Keratinocyte (primary cell): ENCODE results near the gene CCDC24. TPM values are rescaled to one million over a fixed set of nuclear protein-coding genes. Genes with fewer than 3 reads are reported as not detected.

Experiments used
- DNase-seq: peaks from one replicate; pipeline ENCODE4 v3.0.0-alpha.2; 2011; ENCODE audit warnings: low read depth, missing footprints, low spot score
- FAIRE-seq: peaks from 2 replicates; lab custom pipeline; 2011; peaks lifted over from hg19 to GRCh38; lab: Jason Lieb, UNC
- H2AFZ ChIP-seq: 2 replicates; pipeline ENCODE4 v1.6.0; 2012; ENCODE audit warnings: low read length, control low read depth, inconsistent platforms; ENCODE audit not compliant: control insufficient read depth
- H3K27ac ChIP-seq: 2 replicates; pipeline ENCODE4 v1.5.1; 2011; ENCODE audit warnings: low read length; ENCODE audit not compliant: control insufficient read depth, insufficient read depth
- H3K27me3 ChIP-seq: 3 replicates; pipeline ENCODE4 v1.6.0; 2011; ENCODE audit warnings: low read length; ENCODE audit not compliant: control insufficient read depth, insufficient read depth; ENCODE audit errors: extremely low read depth
- H3K36me3 ChIP-seq, 2 experiments: 2 replicates in 1 of 2; 3 replicates in 1 of 2; pipeline ENCODE4 v1.5.1; 2011; ENCODE audit warnings: low read length in 2 of 2, mild to moderate bottlenecking in 1 of 2; ENCODE audit not compliant: control insufficient read depth in 2 of 2, insufficient read depth in 2 of 2; ENCODE audit errors: extremely low read depth in 1 of 2
- H3K4me1 ChIP-seq: 3 replicates; pipeline ENCODE4 v1.5.1; 2011; ENCODE audit warnings: low read length; ENCODE audit not compliant: control insufficient read depth, insufficient read depth; ENCODE audit errors: extremely low read depth
- H3K4me2 ChIP-seq: 3 replicates; pipeline ENCODE4 v1.6.0; 2011; ENCODE audit warnings: low read depth, low read length; ENCODE audit not compliant: control insufficient read depth, insufficient read depth; ENCODE audit errors: extremely low read depth
- H3K4me3 ChIP-seq, 3 experiments: fragments of 200-600 bp in 1 of 3; sonication (generic) in 1 of 3; 2 replicates in 2 of 3; 3 replicates in 1 of 3; pipeline ENCODE4 v1.5.1; 2011 to 2016; ENCODE audit warnings: low read length in 3 of 3, mild to moderate bottlenecking in 3 of 3, control low read depth in 2 of 3, inconsistent platforms in 1 of 3, low read depth in 1 of 3, mixed read lengths in 1 of 3, mixed run types in 1 of 3, moderate library complexity in 1 of 3; ENCODE audit not compliant: control insufficient read depth in 2 of 3, insufficient read depth in 2 of 3; ENCODE audit errors: extremely low read depth in 1 of 3
- H3K79me2 ChIP-seq: 2 replicates; pipeline ENCODE4 v1.6.0; 2012; ENCODE audit warnings: low read length; ENCODE audit not compliant: control insufficient read depth, insufficient read depth
- H3K9ac ChIP-seq: 3 replicates; pipeline ENCODE4 v1.6.0; 2011; ENCODE audit warnings: low read length; ENCODE audit not compliant: control insufficient read depth, insufficient read depth; ENCODE audit errors: extremely low read depth
- H3K9me1 ChIP-seq: 3 replicates; pipeline ENCODE4 v1.6.0; 2011; ENCODE audit warnings: low read length; ENCODE audit not compliant: control insufficient read depth, insufficient read depth; ENCODE audit errors: extremely low read depth
- H3K9me3 ChIP-seq: 2 replicates; pipeline ENCODE4 v1.5.1; 2012; ENCODE audit warnings: low read depth, low read length; ENCODE audit not compliant: control insufficient read depth
- H4K20me1 ChIP-seq: 3 replicates; pipeline ENCODE4 v1.6.0; 2011; ENCODE audit warnings: low read length; ENCODE audit not compliant: control insufficient read depth, insufficient read depth; ENCODE audit errors: extremely low read depth
- CTCF ChIP-seq, 3 experiments: IDR thresholded peaks in 1 of 3; conservative IDR thresholded peaks in 1 of 3; optimal IDR thresholded peaks in 1 of 3; 2 replicates in 2 of 3; 3 replicates in 1 of 3; pipeline versions ENCODE3 to v1.5.1; 2011; ENCODE audit warnings: low read length in 3 of 3, mild to moderate bottlenecking in 3 of 3, moderate library complexity in 2 of 3, control low read depth in 1 of 3, inconsistent platforms in 1 of 3; ENCODE audit not compliant: insufficient read depth in 2 of 3; ENCODE audit errors: extremely low read depth in 1 of 3
- EZH2 ChIP-seq: IDR thresholded peaks from one replicate; pipeline ENCODE4 v1.6.1; 2012; ENCODE audit warnings: inconsistent platforms, mild to moderate bottlenecking, low read length, moderate library complexity
- dilution Hi-C: fragments of 300-500 bp; cut with MboI; formaldehyde crosslinking; loops from one replicate; pipeline ENCODE4 v1.7.0; 2020; ENCODE audit warnings: low sequenced_read_pairs; ENCODE audit not compliant: extremely low pct_ligation_motif_present
- polyA plus RNA-seq, 5 experiments: library from polyadenylated mRNA; depleted of rRNA in 3 of 5; stranded (reverse) in 3 of 5; stranded (forward) in 1 of 5; unstranded in 1 of 5; fragments of >200 nt; gene quantifications; 1 replicate in 1 of 5; 2 replicates in 3 of 5; 3 replicates in 1 of 5; pipeline versions ENCODE4 v1.2.1 to v1.2.3, GENCODE V29; 2011 to 2012; ENCODE audit warnings: missing spikeins in 2 of 5, low read depth in 1 of 5, low replicate concordance in 1 of 5

The CCDC24 gene
- polyA plus RNA-seq, 1 donor (not counting 4 experiments of a cell fraction or from before 2014, with no cell fraction given) = 5.2 TPM

- Histone ChIP-seq H3K4me3 (no peak overlapping the region), H3K9me1 (no peaks in the 10 kb centered on the region), H3K27ac (no peak overlapping the region), H4K20me1 (peaks cover 3% of the 10 kb centered on the region), H3K27me3 (no peaks in the 10 kb centered on the region), H3K79me2 (no peaks in the 10 kb centered on the region), H3K4me1 (no peaks in the 10 kb centered on the region), H3K9ac (no peak overlapping the region), H2AFZ (no peak overlapping the region), H3K4me2 (no peak overlapping the region), H3K36me3 (peaks cover 0 to 7% of the 10 kb centered on the region in 2 experiments), H3K9me3 (no peaks in the 10 kb centered on the region)
- DNase-seq = no peak
- dilution Hi-C loops = no loop called here
- FAIRE-seq = no peak
- no peak for TF ChIP-seq EZH2
- TF ChIP-seq CTCF (optimal IDR thresholded peaks at IDR 0.05 in 1 of 3, IDR thresholded peaks at IDR 0.05 in 1 of 3, conservative IDR thresholded peaks at IDR 0.05 in 1 of 3; ENCODE audit: extremely low read depth in 1 of 3, insufficient read depth in 2 of 3, low read length in 3 of 3) = peak in 1 of 3 experiments; percentile 28
Measured at GRCh38 chr1:44010935-44011471, 19.6 kb downstream of the CCDC24 start.

GRCh38 chr1:44012404-44012803 lies 21.0 kb downstream of the CCDC24 start:
- Histone ChIP-seq H3K4me2 (no peak overlapping the region), H3K4me1 (no peaks in the 10 kb centered on the region), H3K4me3 (no peak overlapping the region), H2AFZ (no peak overlapping the region), H3K27me3 (no peaks in the 10 kb centered on the region), H3K27ac (no peak overlapping the region), H3K9me3 (no peaks in the 10 kb centered on the region), H3K79me2 (no peaks in the 10 kb centered on the region), H3K9me1 (no peaks in the 10 kb centered on the region), H3K36me3 (peaks cover 0 to 2% of the 10 kb centered on the region in 2 experiments), H3K9ac (no peak overlapping the region), H4K20me1 (peaks cover 3% of the 10 kb centered on the region)
- DNase-seq = no peak
- TF ChIP-seq CTCF (optimal IDR thresholded peaks at IDR 0.05 in 1 of 3, IDR thresholded peaks at IDR 0.05 in 1 of 3, conservative IDR thresholded peaks at IDR 0.05 in 1 of 3; ENCODE audit: extremely low read depth in 1 of 3, insufficient read depth in 2 of 3, low read length in 3 of 3) (no peak), EZH2 (no peak)
- dilution Hi-C loops = no loop called here
- FAIRE-seq = no peak
